Fibroblast of villous mesenchyme (primary cell): ENCODE measurements around the gene SIGLEC6. TPM values are rescaled to one million over a fixed set of nuclear protein-coding genes. Genes with fewer than 3 reads are reported as not detected.

Experiments
- DNase-seq: peaks from one replicate; pipeline ENCODE4 v3.0.0-alpha.2; 2010; ENCODE audit warnings: low read depth
- H3K4me3 ChIP-seq: 2 replicates; pipeline ENCODE4 v1.5.1; 2011; ENCODE audit warnings: low read depth, mild to moderate bottlenecking, low read length
- CTCF ChIP-seq: IDR thresholded peaks from 2 replicates; pipeline ENCODE4 v1.5.1; 2012; ENCODE audit warnings: low read depth, mild to moderate bottlenecking, low read length; ENCODE audit not compliant: insufficient read depth
- total RNA-seq: library from RNA; depleted of rRNA; stranded (reverse); fragments of >200 nt; gene quantifications from 2 replicates; pipeline ENCODE4 v1.2.3, GENCODE V29; 2012

SIGLEC6 gene
- total RNA-seq, 1 donor = not detected

DNA sequence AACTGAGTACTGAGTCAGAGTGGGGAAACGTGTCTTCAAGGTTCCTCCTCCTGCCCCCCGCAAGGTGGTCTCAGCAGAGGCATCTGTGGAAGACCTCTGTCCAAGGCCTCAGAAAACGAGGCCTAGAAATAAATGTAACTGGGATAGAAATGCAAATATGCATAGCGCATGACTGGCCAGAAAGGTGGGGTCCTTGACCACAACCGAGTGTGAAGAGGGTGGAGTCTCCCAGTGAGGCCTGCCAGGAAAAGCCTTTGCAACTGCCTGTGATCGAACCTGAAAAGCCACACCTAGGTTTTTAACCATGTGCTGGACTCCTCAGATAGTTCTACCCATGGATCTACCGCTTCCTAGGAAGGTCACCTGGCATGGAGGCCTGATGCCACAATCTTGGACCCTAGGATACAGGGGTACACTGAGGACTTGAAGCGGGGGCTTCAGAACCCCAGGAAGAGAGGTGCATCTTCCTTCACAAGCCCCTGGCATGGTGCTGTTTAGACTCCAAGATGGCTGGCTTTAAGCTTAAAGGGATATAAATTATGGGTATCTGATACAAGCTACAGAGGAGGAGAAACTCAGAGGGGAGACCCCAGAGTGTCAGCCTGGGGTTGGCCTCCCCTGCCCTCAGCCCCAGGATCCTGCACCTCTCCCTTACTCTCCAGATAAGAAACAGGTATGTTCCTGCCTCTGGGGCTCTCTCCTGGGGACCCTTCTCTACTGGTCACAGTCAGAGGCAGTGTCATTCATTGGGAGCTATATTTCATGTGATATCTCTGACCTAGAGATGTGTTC is 18.3 kb upstream of the SIGLEC6 start:
- TF ChIP-seq CTCF = no peak
- no peak overlapping the region for H3K4me3 ChIP-seq
- DNase-seq = no peak

DNA sequence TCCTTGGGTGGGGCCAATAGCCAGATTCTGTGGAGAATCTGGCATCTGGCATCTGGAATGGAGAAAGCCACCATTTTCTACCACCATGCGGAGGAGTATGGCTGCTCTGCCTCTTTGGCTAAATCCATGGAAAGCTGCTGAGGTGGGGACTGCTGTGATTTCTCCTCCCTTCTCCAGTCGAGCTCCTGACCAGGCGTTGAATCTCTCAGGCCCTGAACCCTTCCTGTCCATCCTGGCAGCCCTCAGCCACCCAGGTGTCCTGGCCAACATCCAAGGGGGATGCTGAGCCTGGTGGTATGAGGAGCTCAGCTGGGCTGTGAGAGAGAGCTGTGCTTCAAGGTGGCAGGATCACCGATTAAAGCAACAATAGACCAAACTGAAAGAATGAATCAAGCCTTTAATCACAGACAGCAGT is 17.4 kb upstream of the SIGLEC6 start:
- no peak for TF ChIP-seq CTCF
- no peak for DNase-seq

DNA sequence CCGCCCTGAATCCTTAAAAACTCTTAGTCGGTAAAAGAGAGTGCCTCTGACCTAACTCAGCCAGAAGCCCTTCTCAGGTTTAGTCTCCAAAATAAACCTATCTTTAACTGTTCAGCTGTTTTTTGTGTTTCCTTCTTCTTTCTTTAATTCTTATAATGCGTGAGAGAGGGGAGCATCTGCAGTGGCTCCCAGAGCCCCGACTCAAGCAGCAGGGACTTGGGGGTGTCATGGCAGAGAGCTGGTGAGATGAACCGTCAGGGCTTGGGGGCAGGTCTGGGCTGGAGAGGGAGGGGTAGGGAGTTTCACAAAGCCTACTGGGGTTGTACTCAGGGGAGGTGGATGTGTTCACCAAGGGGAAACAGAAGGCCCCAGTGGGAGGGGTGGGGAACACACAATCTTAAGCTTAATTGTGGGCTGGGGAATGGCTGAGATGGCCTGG is 16.8 kb upstream of the SIGLEC6 start:
- TF ChIP-seq CTCF = no peak
- DNase-seq = no peak
- H3K4me3 ChIP-seq = no peak overlapping the region

More for the DNA sequence above, 17.4 kb upstream of the SIGLEC6 start:
- no peak overlapping the region for H3K4me3 ChIP-seq

DNA sequence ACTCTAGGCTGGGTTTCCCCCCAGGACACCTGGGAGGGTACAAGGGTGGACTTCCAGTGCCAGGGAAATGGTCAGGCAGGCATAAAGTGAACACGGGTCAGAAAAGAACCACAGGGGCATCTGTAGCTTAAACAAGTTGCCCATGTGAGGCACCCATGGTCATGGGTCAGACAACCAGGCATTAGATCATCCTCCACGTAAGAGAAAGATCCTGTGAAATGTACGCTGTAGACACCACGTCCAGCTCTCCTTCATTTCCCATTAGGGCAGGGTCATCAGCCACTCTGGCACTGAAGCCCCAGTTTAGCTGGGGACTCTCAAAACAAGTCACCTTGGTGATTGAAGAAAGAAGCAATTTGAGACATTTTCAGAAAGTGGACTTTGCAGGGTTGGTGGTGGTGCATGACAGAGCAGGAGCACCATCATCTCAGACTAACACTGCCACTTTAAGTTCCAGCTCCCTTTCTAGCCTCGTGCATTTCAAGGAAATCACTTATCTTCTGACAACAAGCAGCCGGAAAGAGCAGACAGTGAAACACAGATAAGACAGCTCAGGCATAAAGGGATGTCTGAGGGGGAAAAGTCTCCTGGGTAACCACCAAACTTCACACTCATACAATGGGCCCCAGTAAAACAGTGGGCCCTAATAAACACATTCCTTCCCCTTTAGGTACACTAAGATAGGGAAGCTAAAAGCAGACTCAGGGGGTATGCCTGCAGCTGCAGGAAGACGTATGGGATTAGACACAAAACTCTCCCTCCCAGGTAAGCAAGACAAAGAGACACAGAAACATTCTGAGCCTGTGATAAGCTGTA is 16.1 kb upstream of the SIGLEC6 start:
- H3K4me3 ChIP-seq = no peak overlapping the region
- DNase-seq = peak; percentile 28
- no peak for TF ChIP-seq CTCF

- no peak overlapping the region for H3K4me3 ChIP-seq
- peak; percentile 25 for DNase-seq
- TF ChIP-seq CTCF = no peak
These were observed 15.4 kb upstream of the SIGLEC6 start for GRCh38 chr19:51546650-51547396.

- TF ChIP-seq CTCF = no peak
- DNase-seq = no peak
- H3K4me3 ChIP-seq = no peak overlapping the region
These were observed 14.7 kb upstream of the SIGLEC6 start for GRCh38 chr19:51546107-51546649.
